Measurements from ENCODE around the gene RBL1. TPM values are rescaled to one million over a fixed set of nuclear protein-coding genes. Genes with fewer than 3 reads are reported as not detected.

RBL1 gene
- total RNA-seq, 4 donors from 2014 or later, result 4.4 to 9.0 (median 6.4) TPM

DNA sequence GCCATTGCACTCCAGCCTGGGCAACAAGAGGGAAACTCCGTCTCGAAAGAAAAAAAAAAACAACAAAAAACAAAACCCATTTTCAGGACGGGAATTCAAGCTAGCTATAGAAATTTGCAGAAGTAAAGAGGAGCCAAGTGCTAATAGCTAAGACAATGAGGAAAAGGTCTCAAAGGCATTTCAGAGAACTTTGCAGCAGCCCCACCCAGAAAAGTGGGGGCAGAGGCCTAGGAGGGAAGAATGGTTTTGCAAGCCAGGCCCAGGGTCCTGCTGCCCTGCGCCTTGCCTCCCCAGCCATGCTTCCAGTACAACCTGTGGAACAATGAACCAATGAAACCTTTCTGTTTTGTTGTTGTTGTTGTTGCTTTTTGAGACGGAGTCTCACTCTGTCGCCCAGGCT lies 106.0 kb downstream of the RBL1 start:
- TF ChIP-seq POLR2AphosphoS5 (IDR thresholded peaks at IDR 0.05), result no peak
- WGBS, 2 donors (ENCODE audit: low coverage in 1 of 2), result 53 to 80% methylated on average over 3 to 6 of the region's 6 CpGs
- H3K27me3 ChIP-seq, result no peaks in the 10 kb centered on the region
- no peak overlapping the region for H3K4me3 ChIP-seq
- H3K36me3 ChIP-seq, result peaks cover 0 to 3% of the 10 kb centered on the region in 2 donors
- ATAC-seq, result no peak
- H3K4me1 ChIP-seq, result no peaks in the 10 kb centered on the region
- H3K27ac ChIP-seq, result no peak overlapping the region
- peaks cover 0 to 12% (median 0%) of the 10 kb centered on the region in 3 donors for H3K9me3 ChIP-seq

DNA sequence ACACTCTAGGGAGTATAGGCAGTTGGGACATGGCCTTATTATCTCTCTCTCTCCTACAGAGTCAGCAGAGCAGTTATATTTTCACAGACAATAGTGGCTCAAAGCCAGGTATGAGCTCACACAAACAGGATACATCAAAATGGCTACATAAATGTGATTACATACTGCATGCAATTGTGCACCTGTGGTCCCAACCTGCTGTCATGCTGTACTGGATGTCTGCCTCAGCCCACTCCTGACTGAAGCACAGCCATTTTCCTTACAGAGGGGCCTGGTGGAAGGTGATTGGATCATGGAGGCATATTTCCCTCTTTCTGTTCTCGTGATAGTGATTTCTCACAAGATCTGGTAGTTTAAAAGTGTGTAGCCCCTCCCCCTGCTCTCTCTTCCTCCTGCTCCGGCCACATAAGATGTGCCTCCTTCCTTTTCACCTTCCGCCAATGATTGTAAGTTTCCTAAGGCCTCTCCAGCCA lies 107.3 kb downstream of the RBL1 start:
- TF ChIP-seq, protein P1, sequence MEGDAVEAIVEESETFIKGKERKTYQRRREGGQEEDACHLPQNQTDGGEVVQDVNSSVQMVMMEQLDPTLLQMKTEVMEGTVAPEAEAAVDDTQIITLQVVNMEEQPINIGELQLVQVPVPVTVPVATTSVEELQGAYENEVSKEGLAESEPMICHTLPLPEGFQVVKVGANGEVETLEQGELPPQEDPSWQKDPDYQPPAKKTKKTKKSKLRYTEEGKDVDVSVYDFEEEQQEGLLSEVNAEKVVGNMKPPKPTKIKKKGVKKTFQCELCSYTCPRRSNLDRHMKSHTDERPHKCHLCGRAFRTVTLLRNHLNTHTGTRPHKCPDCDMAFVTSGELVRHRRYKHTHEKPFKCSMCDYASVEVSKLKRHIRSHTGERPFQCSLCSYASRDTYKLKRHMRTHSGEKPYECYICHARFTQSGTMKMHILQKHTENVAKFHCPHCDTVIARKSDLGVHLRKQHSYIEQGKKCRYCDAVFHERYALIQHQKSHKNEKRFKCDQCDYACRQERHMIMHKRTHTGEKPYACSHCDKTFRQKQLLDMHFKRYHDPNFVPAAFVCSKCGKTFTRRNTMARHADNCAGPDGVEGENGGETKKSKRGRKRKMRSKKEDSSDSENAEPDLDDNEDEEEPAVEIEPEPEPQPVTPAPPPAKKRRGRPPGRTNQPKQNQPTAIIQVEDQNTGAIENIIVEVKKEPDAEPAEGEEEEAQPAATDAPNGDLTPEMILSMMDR (IDR thresholded peaks at IDR 0.05), result no peak
- TF ChIP-seq EP300 (IDR thresholded peaks at IDR 0.05) (no peak), POLR2A (IDR thresholded peaks at IDR 0.05) (no peak), POLR2AphosphoS5 (IDR thresholded peaks at IDR 0.05) (no peak)
- H3K36me3 ChIP-seq, result no peaks in the 10 kb centered on the region

DNA sequence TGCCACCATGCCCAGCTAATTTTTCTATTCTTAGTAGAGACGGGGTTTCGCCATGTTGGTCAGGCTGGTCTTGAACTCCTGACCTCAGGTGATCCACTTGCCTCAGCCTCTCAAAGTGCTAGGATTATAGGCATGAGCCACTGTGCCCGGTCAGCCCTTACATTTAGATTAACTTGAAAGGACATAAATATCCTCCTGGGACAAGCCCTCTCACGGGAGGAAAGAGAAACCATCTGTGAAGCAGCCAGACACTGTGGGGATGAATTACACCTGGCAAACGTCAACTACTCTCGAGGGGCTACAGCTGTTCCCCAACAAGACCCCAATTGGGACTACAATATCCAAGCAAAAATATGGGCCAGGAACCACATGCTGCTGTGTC lies 111.5 kb downstream of the RBL1 start:
- H3K9me3 ChIP-seq, result no peaks in the 10 kb centered on the region
- H3K4me3 ChIP-seq, result no peak overlapping the region
- H3K4me1 ChIP-seq, result no peaks in the 10 kb centered on the region
- H3K27me3 ChIP-seq, result no peaks in the 10 kb centered on the region
- TF ChIP-seq EP300 (IDR thresholded peaks at IDR 0.05), result no peak
- TF ChIP-seq POLR2AphosphoS5 (IDR thresholded peaks at IDR 0.05), result no peak
- no peak for TF ChIP-seq POLR2A (IDR thresholded peaks at IDR 0.05)
- TF ChIP-seq, protein P1 (IDR thresholded peaks at IDR 0.05), result no peak
- 60 to 61% methylated on average over 1 to 5 of the region's 6 CpGs for WGBS, 2 donors (ENCODE audit: low coverage in 1 of 2)
- no peak overlapping the region for H3K27ac ChIP-seq
- no peaks in the 10 kb centered on the region for H3K36me3 ChIP-seq
- ATAC-seq, result no peak

More for the DNA sequence above, 107.3 kb downstream of the RBL1 start:
- Histone ChIP-seq H3K9me3 (peaks cover 0 to 9% (median 0%) of the 10 kb centered on the region in 3 donors), H3K27ac (no peak overlapping the region), H3K4me1 (no peaks in the 10 kb centered on the region), H3K4me3 (no peak overlapping the region), H3K27me3 (no peaks in the 10 kb centered on the region)
- WGBS, 2 donors (ENCODE audit: low coverage in 1 of 2), result 26 to 82% methylated on average over 2 to 3 of the region's 3 CpGs
- ATAC-seq, result no peak

DNA sequence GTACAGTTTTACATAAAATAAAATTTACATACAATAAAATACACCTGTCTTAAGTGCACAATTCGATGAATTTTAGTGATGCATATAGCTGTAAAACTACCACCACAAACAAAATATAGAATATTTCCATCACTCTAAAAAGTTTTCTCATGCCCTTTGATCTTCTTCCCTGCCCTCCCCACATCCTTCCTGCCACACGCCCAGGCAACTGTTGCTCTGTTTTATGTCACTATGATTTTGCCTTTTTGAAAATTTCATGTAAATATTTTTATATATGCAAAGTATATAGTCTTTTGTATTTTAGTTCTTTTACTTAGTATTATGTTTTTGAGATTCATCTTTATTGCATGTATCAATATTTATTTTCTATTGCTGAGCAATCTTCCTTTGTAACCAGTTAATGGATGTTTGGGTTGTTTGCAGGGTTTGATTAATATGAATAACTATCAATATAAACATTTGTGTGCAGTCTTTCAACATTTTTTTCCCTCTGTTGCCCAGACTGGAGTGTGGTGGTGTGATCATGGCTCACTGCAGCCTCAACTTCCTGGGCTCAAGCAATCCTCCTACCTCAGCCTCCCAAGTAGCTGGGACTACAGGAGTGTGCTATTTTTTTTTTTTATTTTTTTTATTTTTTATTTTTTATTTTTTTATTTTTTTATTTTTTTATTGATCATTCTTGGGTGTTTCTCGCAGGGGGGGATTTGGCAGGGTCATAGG lies 120.5 kb downstream of the RBL1 start:
- Histone ChIP-seq H3K4me3 (no peak overlapping the region), H3K27ac (no peak overlapping the region), H3K27me3 (no peaks in the 10 kb centered on the region), H3K9me3 (no peaks in the 10 kb centered on the region), H3K4me1 (no peaks in the 10 kb centered on the region), H3K36me3 (no peaks in the 10 kb centered on the region)
- WGBS, 2 donors (ENCODE audit: low coverage in 1 of 2), result 52 to 69% methylated on average over 2 of the region's 3 CpGs
- no peak for ATAC-seq
- TF ChIP-seq EP300 (IDR thresholded peaks at IDR 0.05), result no peak
- TF ChIP-seq, protein P1 (IDR thresholded peaks at IDR 0.05), result no peak
- TF ChIP-seq POLR2AphosphoS5 (IDR thresholded peaks at IDR 0.05), result no peak

DNA sequence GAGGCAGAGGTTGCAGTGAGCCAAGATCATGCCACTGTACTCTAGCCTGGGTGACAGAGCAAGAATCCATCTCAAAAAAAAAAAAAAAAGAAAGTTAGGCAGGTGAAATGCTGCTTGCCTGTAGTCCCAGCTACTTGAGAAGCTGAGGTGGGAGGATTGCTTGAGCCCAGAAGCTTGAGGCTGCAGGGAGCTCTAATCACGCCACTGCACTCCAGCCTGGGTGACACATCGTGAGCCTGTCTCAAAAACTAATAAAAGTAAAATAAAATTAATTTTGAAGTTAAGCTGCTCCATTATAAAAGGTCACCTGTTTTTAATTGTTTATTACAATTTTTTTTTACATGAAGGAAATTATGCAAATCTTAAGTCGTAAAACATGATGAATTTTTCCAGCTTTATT lies 121.1 kb downstream of the RBL1 start:
- TF ChIP-seq EP300 (IDR thresholded peaks at IDR 0.05), result no peak
- TF ChIP-seq, protein P1 (IDR thresholded peaks at IDR 0.05), result no peak
- no peak for TF ChIP-seq POLR2A (IDR thresholded peaks at IDR 0.05)
- TF ChIP-seq POLR2AphosphoS5 (IDR thresholded peaks at IDR 0.05), result no peak
- H3K9me3 ChIP-seq, result no peaks in the 10 kb centered on the region
- no peaks in the 10 kb centered on the region for H3K36me3 ChIP-seq
- WGBS, 2 donors (ENCODE audit: low coverage in 1 of 2), result 88 to 89% methylated on average over 2 to 3 of the region's 3 CpGs
- no peaks in the 10 kb centered on the region for H3K27me3 ChIP-seq
- no peak overlapping the region for H3K4me3 ChIP-seq
- H3K4me1 ChIP-seq, result no peaks in the 10 kb centered on the region
- ATAC-seq, result no peak
- no peak overlapping the region for H3K27ac ChIP-seq

Measured in gastroesophageal sphincter (tissue), 4 donors.